Body of pancreas (tissue), 4 donors: ENCODE measurements around the gene REXO2. TPM values are rescaled to one million over a fixed set of nuclear protein-coding genes. Genes with fewer than 3 reads are reported as not detected.

Experiments
- ATAC-seq: fragments of 150-250 bp; one replicate; pipeline ENCODE4 v1.9.1; 2016
- DNase-seq, 4 donors: peaks; one replicate each; pipeline ENCODE4 v3.0.0-alpha.2; 2019
- H3K27ac ChIP-seq, 4 donors: fragments of 200-600 bp; sonication (generic); 1 replicate in 3 of 4; 2 replicates in 1 of 4; pipeline versions ENCODE4 v1.5.1 to v1.6.1; 2016 to 2019; ENCODE audit warnings: mild to moderate bottlenecking in 1 of 4, mixed read lengths in 1 of 4, moderate library complexity in 1 of 4
- H3K27me3 ChIP-seq, 2 donors: fragments of 200-600 bp; sonication (generic); one replicate each; pipeline ENCODE4 v1.6.0; 2016; ENCODE audit warnings: mild to moderate bottlenecking in 1 of 2
- H3K36me3 ChIP-seq, 2 donors: fragments of 200-600 bp; sonication (generic); replicated peaks in 1 of 2; 2 replicates each; pipeline ENCODE4 v1.5.1; 2016; ENCODE audit warnings: low read depth in 2 of 2; ENCODE audit not compliant: insufficient read depth in 1 of 2
- H3K4me1 ChIP-seq: fragments of 200-600 bp; sonication (generic); one replicate; pipeline ENCODE4 v1.6.0; 2016
- H3K4me3 ChIP-seq, 2 donors: fragments of 200-600 bp; sonication (generic); 1 replicate in 1 of 2; 2 replicates in 1 of 2; pipeline ENCODE4 v1.5.1; 2016 to 2019
- H3K9me3 ChIP-seq, 3 donors: fragments of 200-600 bp; sonication (generic); 1 replicate in 2 of 3; 2 replicates in 1 of 3; pipeline ENCODE4 v1.5.1; 2016
- CTCF ChIP-seq, 7 experiments: fragments of 450-650 bp in 4 of 7; fragments of 200-600 bp in 3 of 7; sonication (generic) in 3 of 7; IDR thresholded peaks; one replicate each; pipeline ENCODE4 v1.5.1; 2016 to 2019; ENCODE audit warnings: antibody characterized with exemption in 7 of 7
- POLR2A ChIP-seq, 3 donors: fragments of 450-650 bp; IDR thresholded peaks; one replicate each; pipeline ENCODE4 v1.6.1; 2016; ENCODE audit warnings: antibody characterized with exemption in 3 of 3, mild to moderate bottlenecking in 2 of 3
- WGBS, 2 donors: methylation state at CpG; one replicate each; pipeline ENCODE4 v1.1.5; 2017; 5-methylcytosine and 5-hydroxymethylcytosine counted together
- intact Hi-C: fragments of 100-400 bp; cut with DNase I; formaldehyde crosslinking; loops from one replicate; pipeline ENCODE4 v1.15.1; 2023
- total RNA-seq, 2 donors: library from RNA; depleted of rRNA; stranded (reverse); fragments of >200 nt; gene quantifications; one replicate each; pipeline ENCODE4 v1.1.0, GENCODE V29; 2016

The REXO2 gene
- total RNA-seq, 2 donors from 2014 or later, result 92.1 to 95.9 TPM

GRCh38 chr11:114400915-114401223 is 38.4 kb upstream of the REXO2 start:
- H3K27me3 ChIP-seq, result no peaks in the 10 kb centered on the region
- peaks cover 31% of the 10 kb centered on the region for H3K4me1 ChIP-seq
- peak overlapping the region; percentile 49 to 75 for H3K4me3 ChIP-seq
- peaks cover 0 to 2% of the 10 kb centered on the region in 2 donors for H3K36me3 ChIP-seq
- 0 to 1% methylated on average over 4 to 8 of the region's 8 CpGs for WGBS, 2 donors
- H3K9me3 ChIP-seq, result peaks cover 0 to 3% (median 0%) of the 10 kb centered on the region in 3 donors
- no peak for DNase-seq
- ATAC-seq, result no peak
- TF ChIP-seq CTCF (IDR thresholded peaks at IDR 0.05) (peak in 1 of 7 experiments; percentile 13), POLR2A (IDR thresholded peaks at IDR 0.05) (no peak)
- intact Hi-C loops, result no loop called here
- H3K27ac ChIP-seq, result peak overlapping the region; percentile 96 to 99 (median 98)

DNA sequence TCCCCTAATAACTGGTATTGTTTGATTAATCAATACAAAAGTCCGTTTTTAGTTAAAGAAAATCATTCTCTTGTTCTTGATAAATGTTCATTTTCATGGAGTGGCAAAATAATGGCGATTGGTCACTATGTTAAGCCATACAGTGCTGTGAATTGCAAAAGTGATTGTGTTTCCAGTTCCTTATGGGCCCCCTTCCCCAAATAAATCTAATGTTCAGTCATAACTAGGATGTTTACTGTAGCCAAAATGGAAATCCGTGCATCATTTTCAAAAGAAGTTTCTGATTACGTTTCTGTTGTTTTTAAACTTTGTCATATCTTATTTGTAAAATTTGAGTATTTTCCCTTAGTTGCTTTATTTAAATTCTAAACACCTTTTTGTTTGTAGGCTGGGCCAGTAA is 38.0 kb upstream of the REXO2 start:
- Histone ChIP-seq H3K27me3 (no peaks in the 10 kb centered on the region), H3K4me1 (peaks cover 31% of the 10 kb centered on the region), H3K27ac (peak overlapping the region in 3 of 4 donors; percentile 96 to 99 (median 98)), H3K9me3 (peaks cover 0 to 3% (median 0%) of the 10 kb centered on the region in 3 donors), H3K36me3 (peaks cover 0 to 7% of the 10 kb centered on the region in 2 donors), H3K4me3 (no peak overlapping the region)
- DNase-seq, result no peak
- intact Hi-C loops, result no loop called here
- WGBS, 2 donors, result 0 to 1% methylated on average over 4 of the region's 4 CpGs
- ATAC-seq, result no peak
- no peak for TF ChIP-seq POLR2A (IDR thresholded peaks at IDR 0.05)
- no peak for TF ChIP-seq CTCF (IDR thresholded peaks at IDR 0.05)

DNA sequence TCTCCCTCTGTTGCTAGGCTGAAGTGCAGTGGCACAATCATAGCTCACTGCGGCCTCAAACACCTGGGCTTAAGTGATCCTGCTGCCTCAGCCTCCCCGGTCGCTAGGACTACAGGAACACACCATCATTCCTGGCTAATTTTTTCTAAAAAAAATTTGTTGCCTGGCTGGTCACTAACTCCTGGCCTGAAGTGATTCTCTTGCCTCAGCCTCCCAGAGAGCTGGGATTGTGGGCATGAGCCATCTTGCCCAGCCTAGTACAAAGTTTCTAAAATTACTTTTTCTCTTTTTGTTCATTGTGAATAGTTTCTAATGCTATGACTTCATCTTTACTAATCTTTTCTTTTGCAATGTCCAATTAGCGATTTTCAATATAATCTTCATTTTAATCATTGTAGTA is 26.3 kb upstream of the REXO2 start:
- DNase-seq, result peak in 2 of 4 donors; percentile 10 to 15
- Histone ChIP-seq H3K36me3 (peaks cover 0 to 10% of the 10 kb centered on the region in 2 donors), H3K27me3 (no peaks in the 10 kb centered on the region), H3K27ac (no peak overlapping the region), H3K4me3 (no peak overlapping the region), H3K9me3 (no peaks in the 10 kb centered on the region), H3K4me1 (no peaks in the 10 kb centered on the region)
- ATAC-seq, result no peak
- no peak for TF ChIP-seq POLR2A (IDR thresholded peaks at IDR 0.05)
- intact Hi-C loops, result no loop called here
- WGBS, 2 donors, result 87 to 93% methylated on average over 4 of the region's 4 CpGs

DNA sequence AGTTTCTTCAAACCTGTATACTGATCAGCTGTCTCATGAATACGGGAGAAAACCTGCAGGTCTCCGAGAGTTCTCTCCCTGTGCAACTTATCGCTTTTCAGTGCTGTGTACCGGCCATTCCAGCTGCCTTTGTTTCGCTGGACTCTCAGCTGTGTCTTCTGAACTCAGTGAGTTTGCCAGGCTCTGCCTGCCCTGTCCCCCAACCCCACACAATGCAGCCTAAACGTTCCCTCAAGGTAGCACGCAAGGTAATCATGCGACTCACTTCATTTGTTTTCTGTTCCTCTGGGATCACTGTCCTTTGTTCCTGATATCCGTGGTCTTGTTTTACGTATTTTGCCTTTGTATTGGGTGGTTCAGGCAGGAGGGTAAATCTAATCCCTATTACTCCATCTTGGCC is 25.3 kb upstream of the REXO2 start:
- 89 to 92% methylated on average over 10 of the region's 10 CpGs for WGBS, 2 donors
- intact Hi-C loops, result no loop called here

DNA sequence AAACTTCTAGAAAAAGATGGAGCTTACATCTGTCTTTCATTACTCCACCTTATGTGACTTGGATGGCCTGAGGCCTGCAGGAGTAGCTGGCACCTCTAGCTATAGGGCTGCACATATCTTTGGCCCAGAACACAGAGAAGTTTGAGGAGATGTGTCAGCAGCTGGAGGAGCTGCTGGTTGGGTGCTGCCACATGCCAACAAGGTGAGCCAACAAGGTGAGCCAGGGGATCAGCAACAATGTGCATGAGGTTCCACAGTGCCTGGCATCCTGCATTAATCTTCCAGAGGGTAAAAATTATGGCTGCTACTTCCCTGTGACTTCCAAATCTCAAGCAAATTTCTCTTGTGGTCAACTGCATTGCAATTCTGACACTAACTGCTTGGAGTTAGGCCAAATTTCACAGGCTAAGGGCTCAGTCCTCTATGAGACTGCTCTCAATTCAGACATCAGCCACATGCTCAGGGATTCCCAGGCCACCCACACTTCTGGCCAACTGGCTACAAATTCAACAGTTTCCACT is 22.8 kb upstream of the REXO2 start:
- Histone ChIP-seq H3K27ac (no peak overlapping the region), H3K36me3 (no peaks in the 10 kb centered on the region), H3K4me1 (no peaks in the 10 kb centered on the region), H3K9me3 (no peaks in the 10 kb centered on the region), H3K27me3 (no peaks in the 10 kb centered on the region), H3K4me3 (no peak overlapping the region)
- intact Hi-C loops, result no loop called here
- ATAC-seq (no peak), DNase-seq (no peak)
- TF ChIP-seq CTCF (IDR thresholded peaks at IDR 0.05) (no peak), POLR2A (IDR thresholded peaks at IDR 0.05) (no peak)

More for the DNA sequence above, 25.3 kb upstream of the REXO2 start:
- Histone ChIP-seq H3K27me3 (no peaks in the 10 kb centered on the region), H3K36me3 (peaks cover 0 to 7% of the 10 kb centered on the region in 2 donors), H3K9me3 (no peaks in the 10 kb centered on the region), H3K4me1 (no peaks in the 10 kb centered on the region), H3K4me3 (no peak overlapping the region), H3K27ac (no peak overlapping the region)
- ATAC-seq, result no peak
- no peak for DNase-seq
- no peak for TF ChIP-seq CTCF (IDR thresholded peaks at IDR 0.05)
- no peak for TF ChIP-seq POLR2A (IDR thresholded peaks at IDR 0.05)
